ENCODE measurements around the gene NCAPG2.

NCAPG2 gene

GRCh38 chr7:158614700-158615099 is 89.9 kb downstream of the NCAPG2 start:
- TF ChIP-seq CTCF (IDR thresholded peaks at IDR 0.05; ENCODE audit: borderline replicate concordance, extremely low read depth, low read length, poor library complexity, severe bottlenecking): no peak
- Histone ChIP-seq H3K27ac (ENCODE audit: low read length) (no peak overlapping the region), H3K79me2 (ENCODE audit: insufficient read depth, low read length) (no peaks in the 10 kb centered on the region), H4K20me1 (ENCODE audit: insufficient read depth, low read length) (no peaks in the 10 kb centered on the region), H3K9ac (ENCODE audit: low read depth, low read length) (no peak overlapping the region), H3K9me3 (ENCODE audit: insufficient read depth, low read length, severe bottlenecking) (no peaks in the 10 kb centered on the region), H3K4me3 (ENCODE audit: low read depth in 1 of 2, low read length in 2 of 2) (no peak overlapping the region), H2AFZ (ENCODE audit: low read depth, low read length) (no peak overlapping the region), H3K36me3 (ENCODE audit: insufficient read depth, low read length) (peaks cover 55% of the 10 kb centered on the region), H3K4me2 (ENCODE audit: insufficient read depth, low read length) (no peak overlapping the region), H3K4me1 (ENCODE audit: insufficient read depth, low read length) (no peaks in the 10 kb centered on the region), H3K27me3 (ENCODE audit: insufficient read depth, low read length, poor library complexity) (no peaks in the 10 kb centered on the region)
- ATAC-seq (ENCODE audit: insufficient read depth, low read depth) (no peak), DNase-seq (no peak)

GRCh38 chr7:158613481-158613880 is 91.1 kb downstream of the NCAPG2 start:
- Histone ChIP-seq H3K9me3 (ENCODE audit: insufficient read depth, low read length, severe bottlenecking) (no peaks in the 10 kb centered on the region), H3K27ac (ENCODE audit: low read length) (no peak overlapping the region), H3K79me2 (ENCODE audit: insufficient read depth, low read length) (no peaks in the 10 kb centered on the region), H3K4me3 (ENCODE audit: low read depth in 1 of 2, low read length in 2 of 2) (no peak overlapping the region), H3K9ac (ENCODE audit: low read depth, low read length) (no peak overlapping the region), H2AFZ (ENCODE audit: low read depth, low read length) (no peak overlapping the region), H3K36me3 (ENCODE audit: insufficient read depth, low read length) (peaks cover 58% of the 10 kb centered on the region; the same call in 1 of the 2 replicates), H3K27me3 (ENCODE audit: insufficient read depth, low read length, poor library complexity) (no peaks in the 10 kb centered on the region), H4K20me1 (ENCODE audit: insufficient read depth, low read length) (no peaks in the 10 kb centered on the region), H3K4me1 (ENCODE audit: insufficient read depth, low read length) (no peaks in the 10 kb centered on the region), H3K4me2 (ENCODE audit: insufficient read depth, low read length) (no peak overlapping the region)
- TF ChIP-seq CTCF (IDR thresholded peaks at IDR 0.05; ENCODE audit: borderline replicate concordance, extremely low read depth, low read length, poor library complexity, severe bottlenecking): no peak
- no peak for TF ChIP-seq EZH2 (IDR thresholded peaks at IDR 0.05; ENCODE audit: borderline replicate concordance, low read depth, low read length, severe bottlenecking)
- ATAC-seq (ENCODE audit: insufficient read depth, low read depth) (peak; percentile 35; the same call in 1 of the 3 replicates), DNase-seq (no peak)

- TF ChIP-seq CTCF (IDR thresholded peaks at IDR 0.05; ENCODE audit: borderline replicate concordance, extremely low read depth, low read length, poor library complexity, severe bottlenecking) (no peak), EZH2 (IDR thresholded peaks at IDR 0.05; ENCODE audit: borderline replicate concordance, low read depth, low read length, severe bottlenecking) (no peak)
- DNase-seq (no peak), ATAC-seq (ENCODE audit: insufficient read depth, low read depth) (no peak)
- Histone ChIP-seq H3K9me3 (ENCODE audit: insufficient read depth, low read length, severe bottlenecking) (no peaks in the 10 kb centered on the region), H4K20me1 (ENCODE audit: insufficient read depth, low read length) (no peaks in the 10 kb centered on the region), H3K79me2 (ENCODE audit: insufficient read depth, low read length) (no peaks in the 10 kb centered on the region), H3K27me3 (ENCODE audit: insufficient read depth, low read length, poor library complexity) (no peaks in the 10 kb centered on the region), H3K4me3 (ENCODE audit: low read depth in 1 of 2, low read length in 2 of 2) (no peak overlapping the region), H3K4me2 (ENCODE audit: insufficient read depth, low read length) (no peak overlapping the region), H3K36me3 (ENCODE audit: insufficient read depth, low read length) (peaks cover 66% of the 10 kb centered on the region), H2AFZ (ENCODE audit: low read depth, low read length) (no peak overlapping the region), H3K9ac (ENCODE audit: low read depth, low read length) (no peak overlapping the region), H3K27ac (ENCODE audit: low read length) (no peak overlapping the region), H3K4me1 (ENCODE audit: insufficient read depth, low read length) (no peaks in the 10 kb centered on the region)
Measured at GRCh38 chr7:158612546-158612945, 92.1 kb downstream of the NCAPG2 start.

- peaks cover 73% of the 10 kb centered on the region for H3K36me3 ChIP-seq (ENCODE audit: insufficient read depth, low read length)
Measured at GRCh38 chr7:158611541-158611940, 93.1 kb downstream of the NCAPG2 start.

More at GRCh38 chr7:158611541-158611940, 93.1 kb downstream of the NCAPG2 start:
- Histone ChIP-seq H3K79me2 (ENCODE audit: insufficient read depth, low read length) (no peaks in the 10 kb centered on the region), H3K4me3 (ENCODE audit: low read depth in 1 of 2, low read length in 2 of 2) (no peak overlapping the region), H3K9me3 (ENCODE audit: insufficient read depth, low read length, severe bottlenecking) (no peaks in the 10 kb centered on the region), H3K4me2 (ENCODE audit: insufficient read depth, low read length) (no peak overlapping the region), H4K20me1 (ENCODE audit: insufficient read depth, low read length) (no peaks in the 10 kb centered on the region), H3K27me3 (ENCODE audit: insufficient read depth, low read length, poor library complexity) (no peaks in the 10 kb centered on the region), H3K4me1 (ENCODE audit: insufficient read depth, low read length) (no peaks in the 10 kb centered on the region), H2AFZ (ENCODE audit: low read depth, low read length) (no peak overlapping the region), H3K27ac (ENCODE audit: low read length) (no peak overlapping the region), H3K9ac (ENCODE audit: low read depth, low read length) (no peak overlapping the region)
- peak; percentile 67 for ATAC-seq (ENCODE audit: insufficient read depth, low read depth)
- TF ChIP-seq EZH2 (IDR thresholded peaks at IDR 0.05; ENCODE audit: borderline replicate concordance, low read depth, low read length, severe bottlenecking): no peak
- TF ChIP-seq CTCF (IDR thresholded peaks at IDR 0.05; ENCODE audit: borderline replicate concordance, extremely low read depth, low read length, poor library complexity, severe bottlenecking): no peak
- DNase-seq: peak; percentile 40
